Measurements from ENCODE around the gene DENND2A.

Gene DENND2A

GRCh38 chr7:140494867-140495266, 145.7 kb downstream of the DENND2A start:
- no peak overlapping the region for H3K27ac ChIP-seq (ENCODE audit: low read depth, low read length)
- H3K36me3 ChIP-seq (ENCODE audit: control insufficient read depth in 1 of 2, insufficient read depth in 2 of 2, low read length in 2 of 2) = no peaks in the 10 kb centered on the region
- peaks cover 0 to 3% of the 10 kb centered on the region in 2 donors for H3K4me1 ChIP-seq (ENCODE audit: control insufficient read depth in 1 of 2, insufficient read depth in 2 of 2, low read length in 2 of 2)
- no peak overlapping the region for H3K9ac ChIP-seq (ENCODE audit: low read depth in 1 of 2, low read length in 2 of 2)
- no peaks in the 10 kb centered on the region for H3K27me3 ChIP-seq (ENCODE audit: control insufficient read depth in 1 of 2, insufficient read depth in 2 of 2, low read length in 2 of 2)
- no peak overlapping the region for H3K4me3 ChIP-seq (ENCODE audit: low read depth in 1 of 2, low read length in 2 of 2)
- H3K9me3 ChIP-seq (ENCODE audit: control insufficient read depth in 1 of 2, low read length in 2 of 2) = no peaks in the 10 kb centered on the region

GRCh38 chr7:140489026-140489359, 151.6 kb downstream of the DENND2A start:
- no peaks in the 10 kb centered on the region for H3K9me3 ChIP-seq (ENCODE audit: control insufficient read depth in 1 of 2, low read length in 2 of 2)
- H3K36me3 ChIP-seq (ENCODE audit: control insufficient read depth in 1 of 2, insufficient read depth in 2 of 2, low read length in 2 of 2) = no peaks in the 10 kb centered on the region
- no peak overlapping the region for H3K9ac ChIP-seq (ENCODE audit: low read depth in 1 of 2, low read length in 2 of 2)
- no peak overlapping the region for H3K27ac ChIP-seq (ENCODE audit: low read depth, low read length)
- H3K4me1 ChIP-seq (ENCODE audit: control insufficient read depth in 1 of 2, insufficient read depth in 2 of 2, low read length in 2 of 2) = peaks cover 12 to 13% of the 10 kb centered on the region in 2 donors
- H3K27me3 ChIP-seq (ENCODE audit: control insufficient read depth in 1 of 2, insufficient read depth in 2 of 2, low read length in 2 of 2) = no peaks in the 10 kb centered on the region
- no peak overlapping the region for H3K4me3 ChIP-seq (ENCODE audit: low read depth in 1 of 2, low read length in 2 of 2)

DNA sequence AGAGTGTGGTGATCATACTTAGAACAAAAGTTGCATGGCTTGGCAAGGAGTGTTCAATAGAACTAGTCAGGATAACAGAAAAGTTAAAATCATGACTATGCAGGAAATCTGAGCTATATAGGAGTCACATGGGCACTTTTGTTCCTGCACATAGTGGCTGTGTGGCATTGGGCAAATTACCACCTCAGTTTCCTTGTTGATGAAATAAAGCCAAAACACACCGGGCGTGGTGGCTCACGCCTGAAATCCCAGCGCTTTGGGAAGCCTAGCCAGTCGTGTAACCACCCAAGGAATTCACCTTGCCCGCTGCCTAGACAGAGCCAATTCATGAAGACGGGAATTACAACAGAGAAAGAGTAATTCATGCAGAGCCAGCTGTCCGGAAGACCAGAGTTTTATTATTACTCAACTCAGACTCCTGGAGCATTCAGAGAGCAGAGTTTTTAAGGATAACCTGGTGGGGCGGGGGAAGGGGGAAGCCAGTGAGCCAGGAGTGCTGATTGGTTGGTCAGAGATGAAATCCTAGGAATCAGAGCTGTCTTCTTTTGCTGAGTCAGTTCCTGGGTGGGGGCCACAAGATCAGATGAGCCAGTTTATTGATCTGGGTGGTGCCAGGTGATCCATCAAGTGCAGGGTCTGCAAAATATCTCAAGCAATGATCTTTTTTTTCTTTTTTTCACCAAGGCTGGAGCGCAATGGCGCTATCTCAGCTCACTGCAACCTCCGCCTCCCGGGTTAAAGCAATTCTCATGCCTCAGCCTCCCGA, 154.9 kb downstream of the DENND2A start:
- Histone ChIP-seq H3K27ac (ENCODE audit: low read depth, low read length) (no peak overlapping the region), H3K4me1 (ENCODE audit: control insufficient read depth in 1 of 2, insufficient read depth in 2 of 2, low read length in 2 of 2) (peaks cover 12 to 13% of the 10 kb centered on the region in 2 donors), H3K36me3 (ENCODE audit: control insufficient read depth in 1 of 2, insufficient read depth in 2 of 2, low read length in 2 of 2) (no peaks in the 10 kb centered on the region), H3K9me3 (ENCODE audit: control insufficient read depth in 1 of 2, low read length in 2 of 2) (no peaks in the 10 kb centered on the region), H3K9ac (ENCODE audit: low read depth in 1 of 2, low read length in 2 of 2) (no peak overlapping the region), H3K4me3 (ENCODE audit: low read depth in 1 of 2, low read length in 2 of 2) (peak overlapping the region in 1 of 2 donors; percentile 5), H3K27me3 (ENCODE audit: control insufficient read depth in 1 of 2, insufficient read depth in 2 of 2, low read length in 2 of 2) (no peaks in the 10 kb centered on the region)

DNA sequence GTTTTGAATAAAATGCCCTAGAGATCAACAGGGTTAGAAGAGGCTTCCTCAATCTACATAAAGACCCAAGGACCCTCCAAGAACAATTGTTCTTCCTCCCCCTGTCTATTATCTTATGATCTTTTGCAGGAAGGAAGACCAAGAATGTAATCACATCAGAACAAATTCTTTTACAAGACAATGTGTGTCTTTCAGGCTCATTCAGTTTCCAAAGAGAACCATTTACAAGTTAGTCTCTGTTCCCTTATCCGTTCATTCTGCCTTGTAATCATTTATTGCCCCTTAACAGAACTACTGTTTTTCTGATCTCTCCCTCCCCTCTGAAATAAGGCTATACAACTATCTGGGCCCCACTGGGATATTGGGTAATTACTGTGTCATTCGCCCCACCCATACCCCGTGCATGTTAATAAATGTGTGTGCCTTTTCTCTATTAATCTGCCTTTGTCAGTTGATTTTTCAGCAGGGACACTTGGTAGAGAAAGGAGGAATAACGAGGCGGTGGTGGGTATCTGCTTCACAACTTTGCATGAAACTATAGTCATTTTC, 155.6 kb downstream of the DENND2A start:
- Histone ChIP-seq H3K9me3 (ENCODE audit: control insufficient read depth in 1 of 2, low read length in 2 of 2) (no peaks in the 10 kb centered on the region), H3K4me3 (ENCODE audit: low read depth in 1 of 2, low read length in 2 of 2) (peak overlapping the region in 1 of 2 donors; percentile 5), H3K4me1 (ENCODE audit: control insufficient read depth in 1 of 2, insufficient read depth in 2 of 2, low read length in 2 of 2) (peaks cover 12 to 13% of the 10 kb centered on the region in 2 donors), H3K9ac (ENCODE audit: low read depth in 1 of 2, low read length in 2 of 2) (no peak overlapping the region), H3K27ac (ENCODE audit: low read depth, low read length) (no peak overlapping the region), H3K27me3 (ENCODE audit: control insufficient read depth in 1 of 2, insufficient read depth in 2 of 2, low read length in 2 of 2) (no peaks in the 10 kb centered on the region), H3K36me3 (ENCODE audit: control insufficient read depth in 1 of 2, insufficient read depth in 2 of 2, low read length in 2 of 2) (no peaks in the 10 kb centered on the region)

- no peak overlapping the region for H3K9ac ChIP-seq (ENCODE audit: low read depth in 1 of 2, low read length in 2 of 2)
- peaks cover 16% of the 10 kb centered on the region in 2 donors for H3K4me1 ChIP-seq (ENCODE audit: control insufficient read depth in 1 of 2, insufficient read depth in 2 of 2, low read length in 2 of 2)
- H3K27ac ChIP-seq (ENCODE audit: low read depth, low read length) = no peak overlapping the region
- no peaks in the 10 kb centered on the region for H3K36me3 ChIP-seq (ENCODE audit: control insufficient read depth in 1 of 2, insufficient read depth in 2 of 2, low read length in 2 of 2)
- no peaks in the 10 kb centered on the region for H3K27me3 ChIP-seq (ENCODE audit: control insufficient read depth in 1 of 2, insufficient read depth in 2 of 2, low read length in 2 of 2)
- H3K9me3 ChIP-seq (ENCODE audit: control insufficient read depth in 1 of 2, low read length in 2 of 2) = no peaks in the 10 kb centered on the region
- H3K4me3 ChIP-seq (ENCODE audit: low read depth in 1 of 2, low read length in 2 of 2) = no peak overlapping the region
Observed at GRCh38 chr7:140484479-140484878, 156.1 kb downstream of the DENND2A start.

DNA sequence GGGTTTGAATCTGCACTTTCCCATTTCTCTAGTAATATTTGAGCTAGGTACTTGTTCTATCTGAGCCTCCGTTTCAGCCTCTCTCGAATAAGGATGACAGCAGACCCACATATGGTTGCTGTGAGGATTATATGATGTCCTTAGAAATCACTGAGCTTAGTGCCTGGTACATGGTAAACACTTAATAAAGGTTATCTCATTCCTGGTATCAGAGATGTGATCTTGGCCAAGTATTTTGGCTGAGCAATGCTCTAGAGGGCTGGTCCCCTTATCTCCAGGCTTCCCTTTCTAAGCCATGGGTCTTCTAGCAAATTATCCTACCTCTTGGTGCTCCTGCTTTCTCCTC, 160.9 kb downstream of the DENND2A start:
- peak overlapping the region; percentile 89 to 90 for H3K9ac ChIP-seq (ENCODE audit: low read depth in 1 of 2, low read length in 2 of 2)
- peak overlapping the region; percentile 95 for H3K27ac ChIP-seq (ENCODE audit: low read depth, low read length)
- H3K36me3 ChIP-seq (ENCODE audit: control insufficient read depth in 1 of 2, insufficient read depth in 2 of 2, low read length in 2 of 2) = no peaks in the 10 kb centered on the region
- H3K27me3 ChIP-seq (ENCODE audit: control insufficient read depth in 1 of 2, insufficient read depth in 2 of 2, low read length in 2 of 2) = no peaks in the 10 kb centered on the region
- peak overlapping the region; percentile 88 to 93 for H3K4me3 ChIP-seq (ENCODE audit: low read depth in 1 of 2, low read length in 2 of 2)
- peaks cover 25 to 27% of the 10 kb centered on the region in 2 donors for H3K4me1 ChIP-seq (ENCODE audit: control insufficient read depth in 1 of 2, insufficient read depth in 2 of 2, low read length in 2 of 2)
- H3K9me3 ChIP-seq (ENCODE audit: control insufficient read depth in 1 of 2, low read length in 2 of 2) = no peaks in the 10 kb centered on the region

- peaks cover 21 to 24% of the 10 kb centered on the region in 2 donors for H3K4me1 ChIP-seq (ENCODE audit: control insufficient read depth in 1 of 2, insufficient read depth in 2 of 2, low read length in 2 of 2)
- H3K4me3 ChIP-seq (ENCODE audit: low read depth in 1 of 2, low read length in 2 of 2) = peak within 1 kb of the TSS; percentile 88 to 93
- H3K9me3 ChIP-seq (ENCODE audit: control insufficient read depth in 1 of 2, low read length in 2 of 2) = no peaks in the 10 kb centered on the region
- no peaks in the 10 kb centered on the region for H3K27me3 ChIP-seq (ENCODE audit: control insufficient read depth in 1 of 2, insufficient read depth in 2 of 2, low read length in 2 of 2)
- H3K27ac ChIP-seq (ENCODE audit: low read depth, low read length) = peak within 1 kb of the TSS; percentile 95
- H3K9ac ChIP-seq (ENCODE audit: low read depth in 1 of 2, low read length in 2 of 2) = peak within 1 kb of the TSS; percentile 89 to 90
- H3K36me3 ChIP-seq (ENCODE audit: control insufficient read depth in 1 of 2, insufficient read depth in 2 of 2, low read length in 2 of 2) = no peaks in the 10 kb centered on the region
Observed at GRCh38 chr7:140479062-140479738, 161.4 kb downstream of the DENND2A start, which contains the start of gene MKRN1. Gene MKRN1 (minus strand): TSS chr7:140479505. CDS start chr7:140479344, 161 bp downstream.

GRCh38 chr7:140478246-140479061, 162.2 kb downstream of the DENND2A start:
- Histone ChIP-seq H3K27me3 (ENCODE audit: control insufficient read depth in 1 of 2, insufficient read depth in 2 of 2, low read length in 2 of 2) (no peaks in the 10 kb centered on the region), H3K4me3 (ENCODE audit: low read depth in 1 of 2, low read length in 2 of 2) (peak overlapping the region; percentile 88 to 93), H3K36me3 (ENCODE audit: control insufficient read depth in 1 of 2, insufficient read depth in 2 of 2, low read length in 2 of 2) (no peaks in the 10 kb centered on the region), H3K27ac (ENCODE audit: low read depth, low read length) (peak overlapping the region; percentile 95), H3K9ac (ENCODE audit: low read depth in 1 of 2, low read length in 2 of 2) (peak overlapping the region; percentile 89 to 90), H3K9me3 (ENCODE audit: control insufficient read depth in 1 of 2, low read length in 2 of 2) (no peaks in the 10 kb centered on the region), H3K4me1 (ENCODE audit: control insufficient read depth in 1 of 2, insufficient read depth in 2 of 2, low read length in 2 of 2) (peaks cover 21 to 24% of the 10 kb centered on the region in 2 donors)

DNA sequence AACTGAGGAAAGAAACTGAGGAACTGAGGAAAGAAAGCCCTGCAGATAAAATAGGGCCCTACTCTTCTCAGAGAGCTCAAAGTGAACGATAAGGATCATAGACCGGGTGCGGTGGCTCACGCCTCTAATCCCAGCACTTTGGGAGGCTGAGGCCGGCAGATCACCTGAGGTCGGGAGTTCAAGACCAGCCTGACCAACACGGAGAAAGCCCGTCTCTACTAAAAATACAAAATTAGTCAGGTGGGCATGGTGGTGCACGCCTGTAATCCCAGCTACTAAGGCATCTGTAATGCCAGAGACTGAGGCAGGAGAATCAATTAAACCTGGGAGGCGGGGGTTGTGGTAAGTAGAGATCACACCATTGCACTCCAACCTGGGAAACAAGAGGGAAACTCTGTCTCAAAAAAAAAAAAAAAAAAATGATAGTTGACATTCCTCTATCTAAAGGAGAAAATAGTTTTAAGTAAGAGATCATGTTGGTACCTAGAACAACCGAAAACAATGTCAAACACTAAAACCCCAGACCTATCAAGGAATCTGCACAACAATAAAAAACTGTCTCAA, 163.8 kb downstream of the DENND2A start:
- H3K4me1 ChIP-seq (ENCODE audit: control insufficient read depth in 1 of 2, insufficient read depth in 2 of 2, low read length in 2 of 2) = peaks cover 21 to 24% of the 10 kb centered on the region in 2 donors
- no peaks in the 10 kb centered on the region for H3K27me3 ChIP-seq (ENCODE audit: control insufficient read depth in 1 of 2, insufficient read depth in 2 of 2, low read length in 2 of 2)
- H3K27ac ChIP-seq (ENCODE audit: low read depth, low read length) = no peak overlapping the region
- no peaks in the 10 kb centered on the region for H3K9me3 ChIP-seq (ENCODE audit: control insufficient read depth in 1 of 2, low read length in 2 of 2)
- H3K36me3 ChIP-seq (ENCODE audit: control insufficient read depth in 1 of 2, insufficient read depth in 2 of 2, low read length in 2 of 2) = peaks cover 0 to 3% of the 10 kb centered on the region in 2 donors
- H3K4me3 ChIP-seq (ENCODE audit: low read depth in 1 of 2, low read length in 2 of 2) = peak overlapping the region; percentile 60 to 93
- peak overlapping the region; percentile 10 to 38 for H3K9ac ChIP-seq (ENCODE audit: low read depth in 1 of 2, low read length in 2 of 2)

All from duodenal mucosa (tissue), 2 donors.